Mucosa of descending colon (tissue), 3 donors: ENCODE measurements around the gene HRCT1. TPM values are rescaled to one million over a fixed set of nuclear protein-coding genes. Genes with fewer than 3 reads are reported as not detected.

Experiments
- ATAC-seq: fragments of 200-7000 bp; cut with Tn5 transposase; one replicate; pipeline ENCODE4 v1.9.1; 2020; ENCODE audit warnings: mild to moderate bottlenecking, moderate library complexity
- DNase-seq, 3 donors: peaks; one replicate each; pipeline ENCODE4 v3.0.0-alpha.2; 2020
- H3K36me3 ChIP-seq: fragments of 200-600 bp; one replicate; pipeline ENCODE4 v1.8.0; 2021; ENCODE audit warnings: low read depth, mild to moderate bottlenecking
- H3K4me1 ChIP-seq: fragments of 200-600 bp; one replicate; pipeline ENCODE4 v1.8.0; 2021; ENCODE audit warnings: low read depth, mild to moderate bottlenecking
- H3K4me3 ChIP-seq: fragments of 200-600 bp; one replicate; pipeline ENCODE4 v1.8.0; 2021; ENCODE audit warnings: mild to moderate bottlenecking
- H3K9me3 ChIP-seq: fragments of 200-600 bp; one replicate; pipeline ENCODE4 v1.8.0; 2021; ENCODE audit warnings: mild to moderate bottlenecking
- intact Hi-C, 2 donors: fragments of 100-400 bp; cut with DNase I in 1 of 2; cut with micrococcal nuclease in 1 of 2; formaldehyde crosslinking; loops; one replicate each; pipeline versions ENCODE4 v1.11.0 to v1.11.1; 2022; cut with DNase I, micrococcal nuclease
- long read RNA-seq, 2 donors: library from polyadenylated mRNA; unstranded; transcript quantifications; one replicate each; pipeline ENCODE4 v2.0.0, GENCODE V29; 2019 to 2021
- total RNA-seq, 3 donors: library from RNA; stranded (reverse); fragmentation: NEBNext Ultra II Directional in 2 of 3; extraction: Animal tissue kit (Norgen Biotek cat#: 25700) in 2 of 3; gene quantifications; one replicate each; pipeline versions ENCODE4 v1.2.1 to v1.2.4, GENCODE V29; 2021 to 2023
- TF ChIP-seq, protein P1 (sequence below): fragments of 200-600 bp; IDR thresholded peaks from one replicate; pipeline ENCODE4 v1.8.0; 2022; ENCODE audit warnings: antibody characterized with exemption, mild to moderate bottlenecking
- donor health status: DM: no; HTN: no; CAD: no; lungs with moderate emphysema.
- donor health status: DM: no; HTN: no; CAD: no.
- donor health status: DM: no; HTN: yes; CAD: no.

HRCT1 gene
- total RNA-seq, result 100 to 1,000 TPM in 1 of 3 donors, 10 to 100 TPM in 2; 24.8 to 161 (median 82.1) TPM
- long read RNA-seq, donor 1, transcript HRCT1-201 (1 exons, 950 nt), result major isoform, 9 of 9 reads
- long read RNA-seq, donor 1, partial matches to known transcripts, result 0 of 9 reads
- long read RNA-seq, donor 1, other reads (novel, unspliced or antisense), result 0 of 9 reads
- long read RNA-seq, donor 2, transcript HRCT1-201 (1 exons, 950 nt), result major isoform, 17 of 18 reads
- long read RNA-seq, donor 2, partial matches to known transcripts, result 0 of 18 reads
- long read RNA-seq, donor 2, other reads (novel, unspliced or antisense), result 1 of 18 reads

GRCh38 chr9:35905912-35906679 lies at the start of gene HRCT1:
Gene HRCT1 (plus strand): TSS chr9:35906202. CDS start chr9:35906288, 86 bp downstream.
- TF ChIP-seq, protein P1, sequence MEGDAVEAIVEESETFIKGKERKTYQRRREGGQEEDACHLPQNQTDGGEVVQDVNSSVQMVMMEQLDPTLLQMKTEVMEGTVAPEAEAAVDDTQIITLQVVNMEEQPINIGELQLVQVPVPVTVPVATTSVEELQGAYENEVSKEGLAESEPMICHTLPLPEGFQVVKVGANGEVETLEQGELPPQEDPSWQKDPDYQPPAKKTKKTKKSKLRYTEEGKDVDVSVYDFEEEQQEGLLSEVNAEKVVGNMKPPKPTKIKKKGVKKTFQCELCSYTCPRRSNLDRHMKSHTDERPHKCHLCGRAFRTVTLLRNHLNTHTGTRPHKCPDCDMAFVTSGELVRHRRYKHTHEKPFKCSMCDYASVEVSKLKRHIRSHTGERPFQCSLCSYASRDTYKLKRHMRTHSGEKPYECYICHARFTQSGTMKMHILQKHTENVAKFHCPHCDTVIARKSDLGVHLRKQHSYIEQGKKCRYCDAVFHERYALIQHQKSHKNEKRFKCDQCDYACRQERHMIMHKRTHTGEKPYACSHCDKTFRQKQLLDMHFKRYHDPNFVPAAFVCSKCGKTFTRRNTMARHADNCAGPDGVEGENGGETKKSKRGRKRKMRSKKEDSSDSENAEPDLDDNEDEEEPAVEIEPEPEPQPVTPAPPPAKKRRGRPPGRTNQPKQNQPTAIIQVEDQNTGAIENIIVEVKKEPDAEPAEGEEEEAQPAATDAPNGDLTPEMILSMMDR, result no peak
- peak; percentile 80 for ATAC-seq
- Histone ChIP-seq H3K4me3 (no peak within 1 kb of the TSS), H3K36me3 (no peaks in the 10 kb centered on the region), H3K9me3 (no peaks in the 10 kb centered on the region), H3K4me1 (peaks cover 70% of the 10 kb centered on the region)
- DNase-seq, result peak; percentile 96
- intact Hi-C loops, result loop anchor here in 1 of 2 donors (5.0 kb wide), 1 partner anchor 41 kb away; no protein-coding TSS in a partner anchor

- DNase-seq (no peak), ATAC-seq (no peak)
- no peak overlapping the region for H3K4me3 ChIP-seq
- no peaks in the 10 kb centered on the region for H3K4me1 ChIP-seq
- H3K9me3 ChIP-seq, result no peaks in the 10 kb centered on the region
- TF ChIP-seq, protein P1, result no peak
- intact Hi-C loops, result no loop called here
- no peaks in the 10 kb centered on the region for H3K36me3 ChIP-seq
These were observed 49.8 kb upstream of the HRCT1 start for GRCh38 chr9:35856206-35856605.

DNA sequence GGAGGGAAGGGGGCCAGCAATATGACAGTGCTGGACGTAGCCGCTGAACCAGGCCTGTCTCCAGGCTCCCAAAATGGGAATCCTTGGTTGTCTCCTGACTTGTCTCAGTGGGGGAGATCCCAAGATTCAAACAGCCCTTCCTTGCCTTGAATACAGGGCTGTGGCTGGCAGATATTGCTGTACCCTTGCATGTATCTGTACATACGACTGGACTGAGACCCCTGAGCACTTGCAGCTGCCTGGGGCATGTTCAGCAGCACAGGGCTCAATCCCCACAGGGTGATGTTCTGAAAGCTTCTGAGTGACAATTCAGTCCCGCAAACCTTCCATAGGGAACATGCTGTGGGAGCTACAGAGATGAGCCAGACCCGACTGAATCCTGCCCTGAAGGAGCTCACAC lies 49.1 kb upstream of the HRCT1 start:
- no peaks in the 10 kb centered on the region for H3K4me1 ChIP-seq
- H3K36me3 ChIP-seq, result no peaks in the 10 kb centered on the region
- intact Hi-C loops, result no loop called here
- DNase-seq, result no peak
- H3K9me3 ChIP-seq, result no peaks in the 10 kb centered on the region
- TF ChIP-seq, protein P1, result no peak
- no peak overlapping the region for H3K4me3 ChIP-seq
- ATAC-seq, result no peak

- H3K4me1 ChIP-seq, result no peaks in the 10 kb centered on the region
- TF ChIP-seq, protein P1, result no peak
- intact Hi-C loops, result no loop called here
- H3K9me3 ChIP-seq, result no peaks in the 10 kb centered on the region
- ATAC-seq, result no peak
- H3K36me3 ChIP-seq, result no peaks in the 10 kb centered on the region
- no peak overlapping the region for H3K4me3 ChIP-seq
- DNase-seq, result no peak
These were observed 47.5 kb upstream of the HRCT1 start for GRCh38 chr9:35858458-35858857.

DNA sequence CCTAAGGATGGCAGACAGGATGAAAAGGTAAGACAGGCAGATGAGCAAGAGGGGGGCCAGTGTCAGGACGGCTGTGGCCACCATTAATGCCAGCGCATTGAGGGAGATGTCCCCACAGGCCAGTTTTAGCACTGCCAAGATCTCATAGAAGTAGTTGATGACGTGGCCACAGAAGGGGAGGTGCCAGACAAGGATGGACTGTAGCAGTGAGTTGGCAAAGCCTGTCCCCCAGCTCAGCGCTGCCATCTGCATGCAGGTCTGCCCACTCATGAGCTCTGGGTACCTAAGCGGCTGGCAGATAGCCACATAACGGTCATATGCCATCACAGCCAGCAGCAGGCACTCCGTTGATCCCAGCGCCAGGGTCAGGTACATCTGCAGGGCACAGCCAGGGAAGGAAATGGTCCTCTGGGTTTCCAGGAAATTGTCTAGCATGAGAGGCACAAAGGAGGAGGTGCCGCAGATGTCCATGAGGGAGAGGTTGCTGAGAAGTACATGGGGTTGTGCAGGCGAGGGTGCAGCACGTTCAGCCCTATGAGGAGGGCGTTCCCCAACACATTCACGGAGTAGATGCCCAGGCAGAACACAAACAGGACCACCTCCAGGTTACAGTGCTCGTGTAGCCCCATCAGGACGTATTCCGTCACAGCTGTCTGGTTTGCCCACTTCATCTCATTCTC lies 46.6 kb upstream of the HRCT1 start:
- Histone ChIP-seq H3K9me3 (no peaks in the 10 kb centered on the region), H3K36me3 (no peaks in the 10 kb centered on the region), H3K4me3 (no peak overlapping the region), H3K4me1 (no peaks in the 10 kb centered on the region)
- DNase-seq (no peak), ATAC-seq (peak; percentile 33)
- TF ChIP-seq, protein P1, result no peak
- intact Hi-C loops, result no loop called here
